ENCODE data around the gene DCTPP1.
"Not testable (repeated sequence)": the region's sequence is repeated elsewhere in the genome, so short reads cannot be mapped to it uniquely, and the experiment has no call there.

The DCTPP1 gene

GRCh38 chr16:30429678-30430427 lies at the start of gene DCTPP1:
Gene DCTPP1, minus strand, starts transcription at chr16:30430030. Its CDS starts 50 bp downstream, at chr16:30429980.
- DNase-seq (ENCODE audit: low spot score), result peak; percentile 99

DNA sequence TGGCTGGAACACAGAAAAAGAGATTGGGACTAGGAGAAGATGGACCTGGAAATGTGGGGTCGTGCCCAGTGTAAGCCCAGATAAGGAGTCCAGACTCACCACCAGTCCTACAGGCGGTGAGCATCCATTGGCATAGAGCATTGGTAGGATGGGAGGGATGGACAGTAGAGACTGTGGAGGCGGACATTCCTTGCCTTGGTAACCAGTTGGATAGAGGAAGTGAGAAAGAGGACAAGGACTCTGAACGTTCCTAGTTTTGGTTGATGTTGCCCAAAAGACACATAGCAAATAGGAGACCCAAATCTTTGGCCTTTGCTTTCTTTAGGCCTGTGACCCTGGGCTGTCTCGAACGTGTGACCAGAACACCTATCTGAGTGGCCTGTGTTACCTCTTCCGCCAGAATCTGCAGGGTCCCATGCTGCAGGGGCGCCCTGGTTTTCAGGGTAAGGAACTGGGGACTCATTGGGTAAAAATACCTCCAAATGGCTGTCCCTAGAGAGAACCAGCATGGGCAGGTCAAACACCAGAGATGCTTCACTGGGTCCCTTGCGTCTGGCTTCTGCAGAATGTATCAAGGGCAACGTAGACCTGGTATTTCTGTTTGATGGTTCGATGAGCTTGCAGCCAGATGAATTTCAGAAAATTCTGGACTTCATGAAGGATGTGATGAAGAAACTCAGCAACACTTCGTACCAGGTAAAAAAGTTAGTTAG lies 49.1 kb upstream of the DCTPP1 start:
- no peak for DNase-seq (ENCODE audit: low spot score)

GRCh38 chr16:30477773-30478172 lies 47.9 kb upstream of the DCTPP1 start:
- not testable (repeated sequence) for DNase-seq (ENCODE audit: low spot score)

DNA sequence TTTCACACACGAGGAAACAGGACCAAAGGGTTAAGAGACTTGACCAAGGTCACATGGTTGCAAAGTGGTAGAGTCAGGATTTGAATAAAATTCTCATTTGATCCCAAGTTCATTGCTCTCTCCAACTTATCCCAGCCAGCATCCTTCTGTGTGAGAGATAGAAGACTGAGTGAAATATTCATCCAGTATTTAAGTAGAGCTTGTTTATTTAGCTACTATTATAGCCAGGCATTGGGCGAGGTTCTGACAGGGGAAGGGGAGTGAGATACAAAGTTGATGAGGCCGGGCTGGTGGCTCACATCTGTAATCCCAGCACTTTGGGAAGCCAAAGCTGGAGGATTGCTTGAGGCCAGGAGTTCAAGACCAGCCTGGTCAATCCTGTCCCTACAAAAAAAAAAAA lies 47.2 kb upstream of the DCTPP1 start:
- no peak for DNase-seq (ENCODE audit: low spot score)

DNA sequence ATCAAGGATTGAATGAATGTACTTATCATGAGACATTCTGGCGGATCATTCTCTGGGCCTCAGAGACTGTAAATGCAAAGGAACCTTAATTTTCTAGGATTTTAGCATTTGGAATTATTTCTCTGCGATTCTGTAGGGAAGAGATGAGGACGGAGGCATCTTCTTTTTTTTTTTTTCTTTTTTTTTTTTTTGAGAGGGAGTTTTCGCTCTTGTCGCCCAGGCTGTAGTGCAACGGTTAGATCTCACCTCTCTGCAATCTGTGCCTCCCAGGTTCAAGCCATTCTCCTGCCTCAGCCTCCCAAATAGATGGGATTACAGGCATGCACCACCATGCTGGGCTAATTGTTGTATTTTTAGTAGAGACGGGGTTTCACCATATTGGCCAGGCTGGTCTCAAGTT lies 44.9 kb upstream of the DCTPP1 start:
- DNase-seq (ENCODE audit: low spot score), result no peak

- DNase-seq (ENCODE audit: low spot score), result no peak
Measured at GRCh38 chr16:30474074-30474452, 44.2 kb upstream of the DCTPP1 start.

DNA sequence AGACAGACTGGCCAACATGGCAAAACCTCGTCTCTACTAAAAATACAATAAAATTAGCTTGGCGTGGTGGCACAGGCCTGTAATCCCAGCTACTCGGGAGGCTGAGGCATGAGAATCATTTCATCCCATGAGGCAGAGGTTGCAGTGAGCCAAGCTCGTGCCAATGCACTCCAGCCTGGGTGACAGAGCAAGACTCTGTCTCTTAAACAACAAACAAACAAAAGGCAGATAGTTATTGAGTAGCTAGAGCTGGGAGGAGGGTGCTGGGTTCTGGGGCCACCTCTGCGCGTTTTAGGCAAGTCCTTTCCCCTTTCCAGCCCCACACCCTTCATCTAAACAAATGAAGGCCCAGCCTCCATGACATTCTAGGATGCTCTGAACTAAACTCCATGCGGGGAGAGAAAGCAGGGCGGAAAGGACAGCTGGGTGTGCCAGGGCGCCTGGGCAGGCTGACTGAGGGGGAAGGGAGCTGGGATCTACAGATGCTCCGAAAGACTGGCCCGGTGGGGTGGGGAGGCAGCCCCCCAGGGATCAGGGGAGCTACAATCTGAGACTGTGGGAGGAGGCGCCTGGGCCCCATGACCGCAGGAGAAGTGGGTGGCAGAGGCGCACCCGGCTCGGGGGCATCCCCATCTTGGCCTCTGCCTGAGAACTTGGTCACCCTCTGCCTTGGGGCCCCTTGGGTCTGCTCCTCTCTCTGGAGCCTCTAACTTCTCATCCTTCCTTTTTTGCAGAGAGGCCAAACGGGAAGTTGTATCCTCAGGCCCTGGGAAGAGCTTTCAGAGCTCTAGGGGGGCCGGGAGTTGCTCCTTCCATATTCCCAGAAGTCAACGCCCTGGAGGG lies 43.6 kb upstream of the DCTPP1 start:
- DNase-seq (ENCODE audit: low spot score), result no peak

DNA sequence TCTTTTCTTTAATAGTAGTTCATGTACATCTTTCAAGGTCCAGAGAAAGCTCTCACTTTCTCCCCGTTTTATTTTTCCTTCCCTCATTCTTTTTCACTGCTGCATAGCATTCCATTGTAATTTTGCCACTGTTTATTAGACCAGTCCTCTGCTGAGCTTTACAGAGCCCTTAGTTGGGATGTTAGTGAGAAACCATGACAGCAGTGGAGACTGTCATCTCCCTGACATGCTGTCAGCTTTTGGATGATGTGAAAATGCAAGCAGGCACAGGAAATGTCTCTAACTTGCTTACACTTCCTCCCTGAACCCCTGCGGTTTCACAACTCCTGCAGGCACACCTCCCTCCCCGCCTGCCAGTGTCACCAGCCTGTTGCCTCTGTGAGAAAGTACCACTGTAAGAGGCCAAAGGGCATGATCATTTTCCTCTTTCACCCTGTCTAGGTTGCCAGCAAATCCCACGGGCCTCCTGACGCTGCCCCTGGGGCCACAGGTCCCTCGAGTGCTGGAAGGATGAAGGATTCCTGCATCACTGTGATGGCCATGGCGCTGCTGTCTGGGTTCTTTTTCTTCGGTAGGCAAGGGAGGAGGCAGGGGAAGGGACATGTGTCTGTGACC lies 42.6 kb upstream of the DCTPP1 start, which contains the start of gene ITGAL:
Gene ITGAL, plus strand, starts transcription at position 415 of the 615 bp plus-strand sequence. Its CDS starts 96 bp downstream, at position 511.
- no peak for DNase-seq (ENCODE audit: low spot score)

GRCh38 chr16:30470632-30470995 lies 40.8 kb upstream of the DCTPP1 start:
- no peak for DNase-seq (ENCODE audit: low spot score)

DNA sequence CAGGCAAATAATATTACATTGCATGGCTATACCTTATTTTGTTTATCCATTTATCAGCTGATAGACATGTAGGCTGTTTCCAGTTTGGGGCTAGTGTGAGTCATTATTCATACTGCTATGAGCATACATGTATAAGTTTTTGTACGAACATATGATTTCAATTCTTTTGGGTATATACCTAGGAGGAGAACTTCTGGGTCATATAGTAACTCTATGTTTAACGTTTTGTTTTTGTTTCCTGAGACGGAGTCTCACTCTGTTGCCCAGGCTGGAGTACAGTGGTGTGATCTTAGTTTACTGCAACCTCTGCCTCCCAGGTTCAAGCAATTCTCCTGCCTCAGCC lies 40.3 kb upstream of the DCTPP1 start:
- no peak for DNase-seq (ENCODE audit: low spot score)

DNA sequence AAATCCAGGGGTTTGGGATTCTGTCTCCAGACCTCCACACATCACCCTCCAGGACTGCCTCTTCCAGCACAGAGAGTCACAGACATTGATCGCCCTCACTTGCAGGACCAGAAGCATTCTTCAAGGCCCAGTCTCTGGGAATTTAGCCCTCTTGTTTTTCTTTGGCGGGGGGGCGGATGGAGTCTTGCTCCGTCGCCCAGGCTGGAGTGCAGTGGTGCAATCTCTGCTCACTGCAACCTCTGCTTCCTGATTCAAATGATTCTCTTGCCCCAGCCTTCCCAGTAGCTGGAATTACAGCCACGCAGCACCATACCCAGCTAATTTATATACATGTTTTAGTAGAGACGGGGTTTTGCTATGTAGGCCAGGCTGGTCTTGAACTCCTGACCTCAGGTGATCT lies 34.2 kb upstream of the DCTPP1 start:
- DNase-seq (ENCODE audit: low spot score), result no peak

- not testable (repeated sequence) for DNase-seq (ENCODE audit: low spot score)
Measured at GRCh38 chr16:30461426-30461825, 31.6 kb upstream of the DCTPP1 start.

- DNase-seq (ENCODE audit: low spot score), result no peak
Measured at GRCh38 chr16:30459456-30459855, 29.6 kb upstream of the DCTPP1 start.

DNA sequence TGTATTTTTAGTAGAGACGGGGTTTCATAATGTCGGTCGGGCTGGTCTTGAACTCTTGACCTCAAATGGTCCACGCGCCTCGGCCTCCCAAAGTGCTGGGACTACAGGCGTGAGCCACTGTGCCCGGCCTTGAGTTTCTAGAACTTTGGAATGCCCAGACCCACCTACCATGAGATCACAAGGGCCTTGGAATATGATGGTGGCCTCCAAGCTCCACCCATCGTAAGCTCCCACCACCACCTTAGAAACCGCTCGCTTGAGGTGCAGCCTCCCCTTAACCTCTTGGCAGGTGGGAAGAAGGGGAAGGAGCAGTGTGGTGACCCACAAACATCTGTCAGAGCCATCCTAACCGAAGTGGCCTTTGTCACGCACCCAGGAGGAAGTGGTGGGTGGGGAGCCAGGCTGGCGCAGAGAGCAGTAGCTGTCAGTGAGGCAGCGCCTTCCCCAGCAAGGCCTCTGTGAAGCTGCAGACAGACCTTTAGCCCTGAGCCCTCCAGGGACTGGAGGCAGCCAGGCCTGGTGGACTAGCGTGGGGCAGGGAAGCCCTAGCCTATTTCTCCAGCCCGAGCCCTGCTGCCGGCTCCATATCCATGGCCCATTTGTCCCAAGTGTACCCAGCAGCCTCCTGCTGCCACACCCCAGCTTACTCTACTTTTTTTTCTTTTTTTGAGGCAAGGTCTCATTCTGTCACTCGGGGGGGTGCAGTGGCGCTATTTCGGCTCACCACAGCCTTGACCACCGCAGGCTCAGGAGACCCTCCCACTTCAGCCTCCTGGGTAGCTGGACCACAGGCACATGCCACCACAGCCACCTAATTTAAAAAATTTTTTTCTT lies 28.9 kb upstream of the DCTPP1 start:
- DNase-seq (ENCODE audit: low spot score), result no peak

- DNase-seq (ENCODE audit: low spot score), result no peak
Measured at GRCh38 chr16:30457743-30458560, 28.1 kb upstream of the DCTPP1 start.

GRCh38 chr16:30457256-30457655 lies 27.4 kb upstream of the DCTPP1 start:
- DNase-seq (ENCODE audit: low spot score), result no peak

- no peak for DNase-seq (ENCODE audit: low spot score)
Measured at GRCh38 chr16:30456302-30456701, 26.5 kb upstream of the DCTPP1 start.

DNA sequence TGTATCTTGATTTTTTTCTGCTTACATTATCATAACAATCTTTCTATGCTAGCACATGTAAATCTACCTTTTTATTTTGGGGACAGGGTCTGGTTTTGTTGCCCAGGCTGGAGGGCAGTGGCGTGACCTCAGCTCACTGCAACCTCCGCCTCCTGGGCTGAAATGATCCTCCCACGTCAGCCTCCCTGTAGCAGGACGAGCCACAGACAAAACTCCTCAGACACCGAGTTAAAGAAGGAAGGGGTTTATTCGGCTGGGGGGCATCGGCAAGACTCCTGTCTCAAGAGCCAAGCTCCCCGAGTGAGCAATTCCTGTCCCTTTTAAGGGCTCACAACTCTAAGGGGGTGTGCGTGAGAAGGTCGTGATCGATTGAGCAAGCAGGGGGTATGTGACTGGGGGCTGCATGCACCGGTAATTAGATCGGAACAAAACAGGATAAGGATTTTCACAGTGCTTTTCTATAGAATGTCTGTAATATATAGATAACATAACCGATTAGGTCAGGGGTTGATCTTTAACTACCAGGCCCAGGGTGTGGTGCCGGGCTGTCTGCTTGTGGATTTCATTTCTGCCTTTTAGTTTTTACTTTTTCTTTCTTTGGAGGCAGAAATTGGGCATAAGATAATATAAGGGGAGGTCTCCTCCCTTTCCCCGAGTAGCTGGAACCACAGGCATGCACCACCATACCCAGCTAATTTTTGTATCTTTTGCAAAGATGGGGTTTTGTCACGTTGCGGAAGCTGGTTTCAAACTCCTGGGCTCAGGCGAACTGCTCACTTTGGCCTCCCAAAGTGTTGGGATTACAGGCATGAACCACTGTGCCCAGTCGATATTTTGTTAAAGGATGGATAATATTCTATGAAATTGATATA lies 23.1 kb upstream of the DCTPP1 start:
- not testable (repeated sequence) for DNase-seq (ENCODE audit: low spot score)

- DNase-seq (ENCODE audit: low spot score), result no peak
Measured at GRCh38 chr16:30449116-30449435, 19.2 kb upstream of the DCTPP1 start.

All from kidney tubule cell (primary cell).